HG03432 (cell line): ENCODE measurements around the gene ALKBH1.

ENCODE experiments used
- ATAC-seq: cut with Tn5 transposase; IDR thresholded peaks from one replicate; pipeline ENCODE4 v1.9.1; 2021; ENCODE audit warnings: mild to moderate bottlenecking, moderate library complexity; ENCODE audit not compliant: unreplicated experiment

ALKBH1 gene

DNA sequence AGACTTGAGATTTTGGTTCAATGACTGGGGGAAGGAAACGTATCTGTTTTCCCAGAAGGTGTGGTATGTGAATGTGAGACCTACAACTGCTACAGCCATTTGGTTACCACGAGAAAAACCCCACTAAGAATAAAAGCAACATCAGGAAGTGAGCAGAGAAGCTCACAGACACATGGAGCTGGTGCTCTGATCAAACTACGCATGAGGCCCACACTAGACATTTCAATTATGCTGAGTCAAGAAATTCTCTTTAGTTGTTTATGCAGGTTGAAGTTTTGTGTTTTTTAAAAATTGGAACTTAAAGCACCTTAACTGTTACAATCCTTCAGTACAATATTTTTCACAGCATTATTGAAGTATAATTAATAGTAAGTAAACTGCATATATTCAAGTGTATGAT, 82.5 kb downstream of the ALKBH1 start:
- no peak for ATAC-seq

GRCh38 chr14:77623201-77623600, 84.6 kb downstream of the ALKBH1 start:
- no peak for ATAC-seq
